WERI-Rb-1 (cell line): ENCODE data around the gene VAMP8.

Experiments
- DNase-seq: peaks from one replicate; pipeline ENCODE4 v3.0.0-alpha.2; 2020
- H3K27ac ChIP-seq: fragments of 250-450 bp; sonication (Bioruptor Pico); 2 replicates; pipeline ENCODE4 v1.5.1; 2020; ENCODE audit warnings: mild to moderate bottlenecking, moderate library complexity
- H3K27me3 ChIP-seq: fragments of 250-450 bp; sonication (Bioruptor Pico); 2 replicates; pipeline ENCODE4 v1.5.1; 2021; ENCODE audit warnings: mild to moderate bottlenecking, low read depth, moderate library complexity; ENCODE audit not compliant: insufficient read depth, severe bottlenecking
- H3K36me3 ChIP-seq: fragments of 250-450 bp; sonication (Bioruptor Pico); 2 replicates; pipeline ENCODE4 v1.5.1; 2020; ENCODE audit warnings: mild to moderate bottlenecking, moderate library complexity
- H3K4me3 ChIP-seq: 2 replicates; pipeline ENCODE4 v1.5.1; 2011; ENCODE audit warnings: low read depth, mild to moderate bottlenecking, control low read depth, low read length
- H3K9me3 ChIP-seq: fragments of 250-450 bp; sonication (Bioruptor Pico); 2 replicates; pipeline ENCODE4 v1.5.1; 2021; ENCODE audit warnings: mild to moderate bottlenecking, moderate library complexity; ENCODE audit not compliant: severe bottlenecking
- TF ChIP-seq, protein P1 (sequence below): IDR thresholded peaks from 2 replicates; pipeline ENCODE4 v1.5.1; 2011; ENCODE audit warnings: low read depth, mild to moderate bottlenecking, control low read depth, inconsistent platforms, low read length

Gene VAMP8

DNA sequence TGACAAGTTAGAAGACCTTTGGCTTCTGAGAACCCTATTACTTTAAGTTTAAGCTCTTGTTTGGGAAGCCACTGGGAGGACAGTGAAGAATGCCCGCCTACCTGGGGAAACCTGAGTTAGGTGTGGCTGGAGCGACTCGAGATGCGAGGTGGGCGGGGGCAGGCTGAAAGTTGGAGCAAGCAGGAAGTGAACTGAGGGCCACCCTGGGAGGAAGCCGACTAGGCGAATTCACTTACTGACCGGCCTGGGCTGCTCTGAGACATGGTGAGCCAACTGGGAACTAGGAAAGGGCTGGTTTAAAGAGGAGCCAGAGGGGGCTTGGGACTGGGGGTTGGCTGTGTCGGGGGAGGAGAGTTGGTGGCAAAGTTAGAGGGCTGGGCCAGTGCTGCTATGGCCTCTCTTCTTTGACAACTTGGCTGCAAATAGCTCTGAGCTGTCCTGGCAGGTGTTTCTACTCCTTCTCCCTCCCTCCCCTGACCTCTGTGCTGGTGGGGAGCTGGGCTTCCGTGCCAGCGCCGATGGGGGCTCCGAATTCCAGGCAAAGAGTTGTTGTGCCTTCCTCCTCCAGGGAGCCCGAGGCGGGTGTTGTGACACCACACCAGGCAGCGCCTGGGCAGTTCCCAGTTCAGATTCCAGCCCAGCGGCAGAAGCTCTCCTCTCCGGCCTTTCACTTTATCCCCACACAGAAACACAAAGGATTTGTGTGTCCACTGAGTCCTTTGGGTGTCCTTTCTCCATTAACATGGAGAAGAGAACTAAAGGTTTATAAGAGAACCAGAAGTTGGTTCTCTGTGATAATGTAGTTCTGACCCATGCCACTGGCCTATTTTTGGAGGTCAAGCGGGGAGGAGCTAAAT, at the start of gene VAMP8:
Gene VAMP8 (plus strand): TSS at position 201 of the 857 bp plus-strand sequence. CDS start 61 bp downstream, at position 262.
- H3K4me3 ChIP-seq, result no peak within 1 kb of the TSS
- no peaks in the 10 kb centered on the region for H3K36me3 ChIP-seq
- TF ChIP-seq, protein P1, sequence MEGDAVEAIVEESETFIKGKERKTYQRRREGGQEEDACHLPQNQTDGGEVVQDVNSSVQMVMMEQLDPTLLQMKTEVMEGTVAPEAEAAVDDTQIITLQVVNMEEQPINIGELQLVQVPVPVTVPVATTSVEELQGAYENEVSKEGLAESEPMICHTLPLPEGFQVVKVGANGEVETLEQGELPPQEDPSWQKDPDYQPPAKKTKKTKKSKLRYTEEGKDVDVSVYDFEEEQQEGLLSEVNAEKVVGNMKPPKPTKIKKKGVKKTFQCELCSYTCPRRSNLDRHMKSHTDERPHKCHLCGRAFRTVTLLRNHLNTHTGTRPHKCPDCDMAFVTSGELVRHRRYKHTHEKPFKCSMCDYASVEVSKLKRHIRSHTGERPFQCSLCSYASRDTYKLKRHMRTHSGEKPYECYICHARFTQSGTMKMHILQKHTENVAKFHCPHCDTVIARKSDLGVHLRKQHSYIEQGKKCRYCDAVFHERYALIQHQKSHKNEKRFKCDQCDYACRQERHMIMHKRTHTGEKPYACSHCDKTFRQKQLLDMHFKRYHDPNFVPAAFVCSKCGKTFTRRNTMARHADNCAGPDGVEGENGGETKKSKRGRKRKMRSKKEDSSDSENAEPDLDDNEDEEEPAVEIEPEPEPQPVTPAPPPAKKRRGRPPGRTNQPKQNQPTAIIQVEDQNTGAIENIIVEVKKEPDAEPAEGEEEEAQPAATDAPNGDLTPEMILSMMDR, result no peak
- H3K9me3 ChIP-seq, result no peaks in the 10 kb centered on the region
- H3K27ac ChIP-seq, result no peak within 1 kb of the TSS
- no peaks in the 10 kb centered on the region for H3K27me3 ChIP-seq
- no peak for DNase-seq

DNA sequence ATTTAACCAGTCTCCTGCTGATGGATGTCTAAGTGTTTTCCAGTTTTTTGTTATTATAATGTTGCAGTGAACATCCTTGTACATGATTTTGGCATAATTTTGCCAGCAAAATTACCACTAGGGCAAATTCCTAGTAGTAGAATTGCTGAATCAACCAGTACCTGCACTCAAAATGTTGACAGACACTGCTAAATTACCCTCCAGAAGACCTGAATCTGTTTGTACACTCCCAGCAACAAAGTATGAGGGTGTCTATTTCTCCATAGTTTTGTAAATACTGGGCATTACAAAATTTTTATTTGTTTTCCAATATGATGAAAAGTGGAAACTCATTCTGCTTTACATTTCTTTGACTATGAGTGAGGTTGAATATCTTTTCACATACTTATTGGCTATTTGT, 49.6 kb upstream of the VAMP8 start:
- Histone ChIP-seq H3K27me3 (no peaks in the 10 kb centered on the region), H3K9me3 (peaks cover 3% of the 10 kb centered on the region), H3K4me3 (no peak overlapping the region), H3K27ac (no peak overlapping the region), H3K36me3 (no peaks in the 10 kb centered on the region)
- no peak for DNase-seq
- TF ChIP-seq, protein P1, result no peak

DNA sequence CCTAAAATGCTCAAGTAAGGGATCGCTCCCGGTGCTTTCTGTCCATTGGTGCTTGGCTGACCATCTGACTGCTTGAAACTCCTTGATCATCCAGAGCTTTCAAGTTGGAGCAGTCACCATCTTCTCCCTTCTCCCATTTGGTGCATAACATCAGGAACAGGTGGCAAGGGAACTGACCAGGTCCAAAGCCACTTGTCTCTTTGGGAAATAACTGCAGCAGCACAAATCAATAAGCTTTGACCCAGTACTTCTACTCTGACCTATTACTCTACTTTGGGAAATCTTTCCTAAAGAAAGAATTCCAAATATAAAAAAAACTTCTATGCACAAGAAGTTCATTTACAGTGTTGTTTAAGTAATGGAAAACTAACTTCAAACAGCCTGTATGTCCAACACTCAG, 49.0 kb upstream of the VAMP8 start:
- TF ChIP-seq, protein P1, result no peak
- no peak overlapping the region for H3K27ac ChIP-seq
- H3K27me3 ChIP-seq, result no peaks in the 10 kb centered on the region

DNA sequence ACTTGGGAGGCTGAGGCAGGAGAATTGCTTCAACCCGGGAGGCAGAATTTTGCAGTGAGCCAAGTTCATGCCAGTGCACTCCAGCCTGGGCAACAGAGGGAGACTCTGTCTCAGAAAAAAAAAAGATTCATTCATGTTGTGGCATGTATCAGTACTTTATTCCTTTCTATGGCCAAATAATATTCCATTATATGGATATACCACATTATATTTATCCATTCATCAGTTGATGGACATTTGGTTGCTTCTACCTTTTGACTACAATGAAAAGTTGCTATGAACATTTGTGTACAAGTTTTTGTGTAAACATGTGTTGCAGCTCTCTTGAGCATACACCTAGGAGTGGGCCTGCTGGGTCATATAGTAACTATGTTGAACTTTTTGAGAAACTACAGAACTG, 47.6 kb upstream of the VAMP8 start:
- Histone ChIP-seq H3K27me3 (no peaks in the 10 kb centered on the region), H3K9me3 (peaks cover 3% of the 10 kb centered on the region), H3K4me3 (no peak overlapping the region), H3K36me3 (no peaks in the 10 kb centered on the region), H3K27ac (no peak overlapping the region)
- no peak for DNase-seq
- TF ChIP-seq, protein P1, result no peak

More for the DNA sequence above, 49.0 kb upstream of the VAMP8 start:
- no peak for DNase-seq
- Histone ChIP-seq H3K4me3 (no peak overlapping the region), H3K9me3 (peaks cover 3% of the 10 kb centered on the region), H3K36me3 (no peaks in the 10 kb centered on the region)

DNA sequence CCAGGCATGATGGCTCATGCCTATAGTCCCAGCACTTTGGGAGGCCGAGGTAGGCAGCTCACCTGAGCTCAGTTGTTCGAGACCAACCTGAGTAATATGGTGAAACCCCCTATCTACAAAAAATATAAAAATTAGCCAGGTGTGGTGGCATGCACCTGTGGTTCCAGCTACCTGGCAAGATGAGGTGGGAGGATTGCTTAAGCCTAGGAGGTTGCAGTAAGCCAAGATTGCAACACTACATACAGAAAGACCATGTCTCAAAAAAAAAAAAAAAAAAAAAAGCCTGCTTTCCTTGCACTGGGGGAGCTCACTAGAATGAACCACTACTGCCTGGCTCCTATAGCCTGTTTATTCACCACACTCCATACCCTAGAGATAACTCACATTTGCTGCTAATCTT, 45.8 kb upstream of the VAMP8 start:
- Histone ChIP-seq H3K9me3 (peaks cover 3% of the 10 kb centered on the region), H3K27ac (no peak overlapping the region), H3K27me3 (no peaks in the 10 kb centered on the region), H3K4me3 (no peak overlapping the region), H3K36me3 (no peaks in the 10 kb centered on the region)
- no peak for DNase-seq
- TF ChIP-seq, protein P1, result no peak
